Measurements from ENCODE around the gene TMEM233.

The TMEM233 gene

DNA sequence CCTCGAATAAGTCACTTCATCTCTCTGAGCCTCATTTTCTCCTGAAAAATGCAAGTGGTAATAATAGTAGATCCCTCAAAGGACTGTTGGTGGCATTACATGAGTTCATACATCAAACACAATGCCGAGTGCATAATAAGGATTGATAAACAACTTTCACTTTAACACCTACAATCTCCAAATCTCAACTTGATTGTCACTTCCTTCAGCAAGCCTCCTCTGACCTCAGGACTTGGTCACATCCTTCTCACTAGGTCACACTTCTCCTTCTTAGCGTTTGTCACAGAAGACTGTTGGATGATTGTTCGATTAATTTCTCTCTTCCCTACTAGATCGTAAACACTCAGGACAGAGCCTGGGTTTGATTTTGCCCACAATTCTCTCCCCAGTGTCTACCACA lies 66.5 kb downstream of the TMEM233 start:
- no peak for DNase-seq

DNA sequence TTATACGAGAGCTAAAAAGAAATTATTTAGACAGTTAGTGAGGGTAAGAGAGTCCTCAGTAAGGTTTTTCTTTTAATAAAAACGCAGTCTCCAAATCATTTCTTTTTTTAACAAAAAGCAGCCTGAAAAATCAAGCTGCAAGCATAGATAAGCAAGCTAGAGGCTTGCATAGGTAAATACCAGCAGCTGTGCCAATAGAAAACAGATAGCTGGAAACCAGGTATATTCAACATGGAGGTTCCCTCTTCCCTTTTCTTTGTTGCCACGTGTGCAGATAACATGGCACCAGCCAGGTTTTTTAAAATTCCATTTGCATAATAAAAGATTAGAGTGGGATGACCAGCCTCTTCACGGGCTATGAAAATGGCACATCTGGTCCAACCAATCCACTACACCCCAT lies 68.3 kb downstream of the TMEM233 start:
- no peak for DNase-seq

DNA sequence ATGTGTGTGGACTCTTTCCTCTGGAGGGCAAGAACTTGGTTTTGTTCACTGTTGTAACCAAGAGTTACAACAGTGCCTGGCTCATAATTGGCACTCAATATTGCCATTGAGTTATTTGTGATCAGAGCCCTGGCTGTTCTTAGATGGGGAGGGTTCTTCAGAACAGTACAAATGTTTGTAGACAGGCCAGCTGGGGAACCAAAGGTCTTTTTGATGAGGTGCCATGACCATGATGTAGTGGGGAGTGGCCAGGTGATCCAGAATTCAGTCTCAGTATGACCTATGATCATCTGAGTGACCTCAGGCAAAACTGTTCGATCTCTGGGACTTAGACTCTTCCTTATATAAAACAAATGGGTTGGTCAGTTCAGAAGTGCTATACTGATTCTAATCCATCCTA lies 71.1 kb downstream of the TMEM233 start:
- DNase-seq: no peak

DNA sequence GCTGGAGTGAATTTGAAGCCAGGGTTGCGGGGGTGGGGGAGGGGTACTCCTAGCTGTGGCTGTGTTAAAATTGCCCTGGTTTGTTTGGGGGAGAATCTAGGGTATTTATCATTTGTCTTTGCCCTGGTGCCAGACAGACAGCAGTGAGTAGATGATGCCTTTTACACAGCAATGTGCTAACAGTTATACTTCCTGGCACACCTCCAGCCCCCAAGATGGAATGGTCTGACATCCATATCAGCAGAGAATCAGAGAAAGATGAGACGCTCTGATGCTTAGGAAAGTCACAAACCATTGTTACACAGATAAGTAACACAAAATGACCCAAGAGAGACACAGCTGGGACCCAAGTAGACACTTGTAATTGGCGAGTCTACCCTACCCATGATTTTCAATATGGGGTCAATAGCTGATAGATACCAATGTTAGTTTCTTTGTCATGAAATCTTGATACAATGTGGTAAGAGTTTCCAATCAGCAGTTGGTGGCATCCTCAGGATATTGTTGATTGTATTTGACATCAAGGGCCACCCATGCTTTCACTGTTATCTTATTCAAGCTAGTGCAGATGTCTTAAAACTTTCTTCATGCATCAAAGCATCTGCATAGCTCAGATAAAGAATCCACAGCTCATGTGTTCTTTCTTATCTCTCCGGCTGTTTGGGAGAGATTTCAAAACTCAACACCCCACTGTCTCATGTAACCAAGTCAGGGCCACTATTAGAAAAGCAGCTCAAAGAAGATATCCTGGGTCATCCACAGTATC lies 71.8 kb downstream of the TMEM233 start:
- DNase-seq: no peak

DNA sequence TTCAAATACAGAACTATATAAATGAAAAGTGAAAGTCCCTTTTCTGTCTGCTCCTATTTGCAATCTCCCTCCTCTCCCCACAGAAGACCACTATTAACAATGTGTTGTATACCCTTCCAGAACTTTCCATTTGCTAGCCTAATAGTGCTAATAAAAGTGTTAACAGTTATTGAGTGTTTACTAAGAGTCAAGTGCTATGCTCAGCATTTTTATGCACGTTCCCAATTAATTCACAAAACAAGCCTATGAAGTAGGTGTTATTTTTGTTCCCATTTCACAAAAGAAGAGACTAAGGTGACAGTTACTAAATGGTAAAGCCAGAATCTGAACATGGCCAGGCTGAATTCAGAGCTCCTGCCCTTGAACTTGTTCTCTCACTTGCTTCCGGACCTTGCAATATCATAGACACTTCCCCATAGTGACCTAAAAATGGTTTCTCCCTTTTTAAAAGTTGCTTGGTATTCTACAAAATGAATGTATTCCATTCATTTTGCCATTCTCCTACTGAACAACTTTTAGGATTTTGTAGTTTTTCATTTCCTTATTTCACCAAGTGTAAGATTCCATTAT lies 72.7 kb downstream of the TMEM233 start:
- DNase-seq: no peak

DNA sequence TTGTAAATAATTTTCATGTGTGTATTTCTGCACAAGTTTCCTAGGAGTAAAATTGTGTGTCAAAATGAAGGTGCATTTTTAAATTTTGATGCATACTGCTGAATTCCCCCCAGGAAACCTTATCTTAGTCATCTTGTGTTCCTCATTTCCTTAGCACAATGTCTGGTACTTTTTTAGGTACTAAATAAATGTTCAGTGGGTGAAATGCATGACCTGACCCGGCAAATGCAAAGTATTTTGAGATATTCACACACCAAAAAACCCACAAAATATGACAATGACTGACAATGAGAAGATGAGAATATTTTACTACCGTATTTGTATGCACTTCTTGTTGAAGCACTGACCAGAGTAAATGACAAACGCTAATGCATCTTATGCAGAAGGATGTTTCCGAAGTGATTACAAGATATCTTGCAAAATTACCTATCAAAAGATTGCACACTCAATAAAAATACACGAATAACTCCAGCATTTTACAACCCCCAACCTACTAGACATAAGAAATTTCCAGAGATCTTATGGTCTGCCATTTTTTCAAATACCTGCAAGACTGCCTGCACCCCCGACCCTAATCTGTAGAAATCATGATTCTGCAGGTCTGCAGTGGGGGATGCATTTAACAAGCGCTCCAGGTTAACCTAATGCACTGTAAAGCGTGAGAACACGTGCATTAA lies 73.5 kb downstream of the TMEM233 start:
- no peak for DNase-seq

DNA sequence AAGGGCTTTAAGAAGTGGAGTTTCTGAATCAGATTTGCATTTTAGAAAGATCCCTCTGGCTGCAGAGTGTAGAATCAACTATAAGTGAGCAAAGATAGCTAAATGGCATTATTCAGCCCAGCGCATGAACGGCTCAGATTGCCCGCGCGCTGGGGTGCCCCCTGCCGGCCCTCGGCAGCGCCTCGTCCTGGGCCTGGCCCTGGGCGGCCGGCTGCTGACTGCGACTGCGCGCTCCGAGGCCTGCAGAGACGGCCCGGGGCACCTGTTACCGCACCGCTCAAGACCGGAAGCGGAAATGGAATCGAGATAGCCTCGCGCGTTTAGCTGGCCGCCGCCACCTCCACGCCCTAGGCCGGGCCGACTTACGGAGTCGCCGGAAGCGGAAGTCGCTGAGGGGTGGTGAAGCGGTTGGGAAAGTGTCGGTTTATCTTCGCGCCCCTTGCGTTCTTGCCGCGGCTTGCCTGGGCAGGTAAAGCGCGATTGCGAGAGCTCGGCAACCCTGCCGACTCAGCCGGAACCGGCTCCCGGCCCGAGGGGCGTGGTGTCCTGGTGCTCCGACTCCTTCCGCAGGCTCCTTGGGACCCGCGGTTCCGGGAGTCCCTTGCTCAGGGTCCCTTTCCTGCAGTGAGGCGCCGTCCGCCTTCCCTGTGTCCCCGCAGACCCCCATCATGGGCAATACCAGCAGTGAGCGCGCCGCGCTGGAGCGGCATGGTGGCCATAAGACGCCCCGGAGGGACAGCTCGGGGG lies 74.2 kb downstream of the TMEM233 start, which contains the start of gene PRKAB1:
PRKAB1 (plus strand) TSS at position 557 of the 747 bp plus-strand sequence; CDS start at position 669, 112 bp downstream.
- peak; percentile 98 for DNase-seq

DNA sequence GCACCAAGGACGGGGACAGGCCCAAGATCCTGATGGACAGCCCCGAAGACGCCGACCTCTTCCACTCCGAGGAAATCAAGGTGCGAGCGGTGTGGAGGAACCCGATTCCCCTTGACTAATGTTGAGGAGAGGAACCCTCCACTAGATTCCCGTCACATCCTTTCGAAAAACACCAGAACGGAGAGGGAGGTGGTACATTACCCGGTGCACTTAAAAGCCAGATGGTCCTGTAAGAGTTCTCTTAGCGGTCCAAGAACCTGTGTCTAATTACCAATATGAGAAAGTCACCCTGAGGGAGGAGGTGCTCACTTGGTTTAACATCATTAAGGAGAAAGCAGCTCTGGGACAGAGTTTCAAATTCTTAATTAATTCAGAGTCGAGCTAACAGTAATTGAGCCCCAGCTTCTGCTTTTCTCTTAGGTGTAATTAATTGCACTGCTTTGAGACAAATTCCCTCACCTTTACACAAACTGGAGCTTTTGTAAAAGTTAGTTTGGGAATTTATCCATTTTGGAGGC lies 74.8 kb downstream of the TMEM233 start:
- peak; percentile 44 for DNase-seq

DNA sequence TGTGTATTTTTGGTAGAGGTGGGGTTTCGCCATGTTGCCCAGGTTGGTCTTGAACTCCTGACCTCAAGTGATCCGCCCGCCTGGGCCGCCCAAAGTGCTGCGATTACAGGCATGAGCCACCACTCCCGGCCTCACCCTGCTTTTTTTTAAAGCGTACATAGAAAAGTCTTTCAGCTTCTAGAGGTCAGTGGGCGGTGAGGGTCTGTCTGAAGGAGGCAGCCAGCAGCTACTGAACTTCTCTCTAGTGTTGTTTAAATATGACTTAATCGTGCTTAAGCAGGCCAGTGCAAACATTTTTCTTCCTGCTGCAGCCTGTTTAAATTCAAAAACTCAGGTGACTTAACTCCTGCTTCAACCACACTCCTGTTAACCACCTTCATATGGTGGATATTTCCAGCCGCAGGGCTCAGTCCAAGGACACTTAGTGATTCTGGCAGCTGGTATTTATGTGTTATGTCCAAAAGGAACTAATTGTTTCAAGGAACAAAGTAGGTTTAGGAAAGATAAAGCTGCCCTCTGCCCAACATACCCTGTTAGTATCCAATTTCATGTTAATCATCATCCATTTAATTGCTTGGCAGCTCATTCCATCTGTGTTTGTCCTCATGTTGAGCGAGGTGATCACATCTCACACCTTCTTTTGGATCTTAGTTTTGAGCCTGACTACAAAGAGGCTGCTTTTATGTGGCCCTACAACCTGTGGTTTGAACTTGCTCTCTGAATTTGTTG lies 76.3 kb downstream of the TMEM233 start:
- DNase-seq: peak; percentile 91

DNA sequence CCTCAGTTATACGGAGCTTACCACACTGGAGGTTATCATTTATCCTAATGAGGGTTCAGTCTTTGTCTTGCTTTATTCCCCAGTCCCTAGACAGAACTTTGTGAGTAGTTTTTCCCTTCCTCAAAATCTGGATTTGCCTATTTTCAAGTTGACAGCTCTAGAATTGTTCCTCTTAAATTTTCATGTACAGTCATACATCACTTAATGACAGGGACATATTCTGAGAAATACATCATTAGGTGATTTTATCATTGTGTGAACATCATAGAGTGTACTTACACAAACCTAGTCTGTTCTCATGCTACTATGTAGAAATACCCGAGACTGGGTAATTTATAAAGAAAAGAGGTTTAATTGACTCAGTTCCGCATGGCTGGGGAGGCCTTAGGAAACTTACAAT lies 77.5 kb downstream of the TMEM233 start:
- no peak for DNase-seq

DNA sequence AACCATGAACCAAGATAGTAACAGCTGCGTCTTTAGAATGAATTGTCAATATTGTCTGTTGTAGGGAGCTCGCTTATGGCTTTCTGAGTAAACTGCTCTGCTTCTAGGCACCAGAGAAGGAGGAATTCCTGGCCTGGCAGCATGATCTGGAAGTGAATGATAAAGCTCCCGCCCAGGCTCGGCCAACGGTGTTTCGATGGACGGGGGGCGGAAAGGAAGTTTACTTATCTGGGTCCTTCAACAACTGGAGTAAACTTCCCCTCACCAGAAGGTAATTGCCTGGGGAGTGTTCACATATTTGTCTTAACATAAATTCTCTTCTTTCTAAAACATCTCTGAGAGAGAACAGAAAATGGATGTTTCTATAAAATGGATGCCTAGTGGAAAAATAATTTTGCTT lies 78.6 kb downstream of the TMEM233 start:
- no peak for DNase-seq

DNA sequence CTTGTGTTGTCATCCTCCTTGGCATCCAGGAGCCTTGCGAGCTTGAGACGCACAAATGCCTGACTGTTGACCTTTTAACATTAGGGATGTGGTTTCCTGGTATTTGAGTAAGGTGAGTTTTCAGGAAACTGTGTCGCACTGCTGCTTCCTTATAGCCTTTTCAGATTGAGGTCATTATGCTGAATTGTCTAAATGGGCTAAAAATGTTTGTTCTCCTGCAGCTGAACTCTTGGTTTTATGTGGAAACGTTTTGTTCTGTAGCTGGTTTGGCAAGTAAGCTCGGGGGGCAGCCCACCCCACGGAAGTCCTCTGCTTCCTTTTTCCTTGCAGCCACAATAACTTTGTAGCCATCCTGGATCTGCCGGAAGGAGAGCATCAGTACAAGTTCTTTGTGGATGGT lies 80.1 kb downstream of the TMEM233 start:
- peak; percentile 69 for DNase-seq

DNA sequence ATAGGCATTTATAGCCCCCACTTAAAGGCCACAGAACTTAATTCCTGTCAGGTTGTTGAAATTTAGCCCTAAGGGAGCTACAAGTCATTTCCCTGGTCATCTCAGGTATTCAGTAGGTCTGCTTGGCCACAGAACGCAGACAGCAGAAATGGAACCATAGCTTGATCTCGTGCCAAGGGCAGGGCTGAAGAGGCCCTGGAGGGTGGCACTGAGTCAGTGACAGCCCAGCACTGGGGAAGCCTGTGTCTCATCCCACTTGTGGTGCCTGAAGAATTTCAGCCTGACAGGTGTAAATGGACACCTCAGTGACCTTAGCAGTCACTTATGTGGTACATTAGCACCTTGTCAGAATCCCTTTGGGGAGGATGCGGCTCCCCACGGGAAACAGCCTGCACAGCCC lies 81.0 kb downstream of the TMEM233 start:
- peak; percentile 36 for DNase-seq

DNA sequence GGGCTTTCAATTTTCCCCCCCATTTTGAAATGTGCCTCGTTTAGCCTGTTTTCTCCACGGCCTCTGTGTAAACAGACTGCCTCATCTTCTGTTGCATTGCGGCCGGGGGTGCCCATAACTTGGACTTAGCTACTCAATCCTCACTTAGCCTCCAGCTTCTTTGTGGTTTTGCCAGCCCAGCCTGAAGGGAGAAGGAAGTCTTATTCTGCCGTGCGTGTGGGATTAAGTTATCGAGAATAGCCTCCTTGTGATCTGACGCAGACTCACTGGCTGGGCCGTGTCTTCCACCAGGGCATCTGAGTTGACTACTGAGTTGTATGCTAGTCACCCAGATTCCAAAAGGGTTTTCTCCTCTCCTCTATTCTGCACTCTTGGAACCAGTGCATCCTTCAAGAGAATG lies 82.4 kb downstream of the TMEM233 start:
- no peak for DNase-seq

DNA sequence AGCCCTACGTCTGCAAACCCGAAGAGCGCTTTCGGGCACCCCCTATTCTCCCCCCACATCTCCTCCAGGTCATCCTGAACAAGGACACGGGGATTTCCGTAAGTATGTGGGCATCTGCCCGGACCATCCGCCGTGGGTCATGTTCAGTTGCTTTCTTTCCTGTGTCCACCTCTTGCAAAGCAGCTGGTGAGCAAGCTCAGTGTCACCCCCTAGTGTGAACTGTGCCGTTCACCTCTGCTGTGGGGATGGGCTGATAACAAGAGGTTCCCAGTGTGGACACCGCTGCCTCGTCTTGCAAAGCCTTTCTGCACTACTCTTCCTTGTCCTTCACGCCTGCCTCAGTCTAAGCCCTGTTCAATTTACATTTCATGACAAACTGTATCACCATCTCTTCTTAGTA lies 83.0 kb downstream of the TMEM233 start:
- DNase-seq: no peak

DNA sequence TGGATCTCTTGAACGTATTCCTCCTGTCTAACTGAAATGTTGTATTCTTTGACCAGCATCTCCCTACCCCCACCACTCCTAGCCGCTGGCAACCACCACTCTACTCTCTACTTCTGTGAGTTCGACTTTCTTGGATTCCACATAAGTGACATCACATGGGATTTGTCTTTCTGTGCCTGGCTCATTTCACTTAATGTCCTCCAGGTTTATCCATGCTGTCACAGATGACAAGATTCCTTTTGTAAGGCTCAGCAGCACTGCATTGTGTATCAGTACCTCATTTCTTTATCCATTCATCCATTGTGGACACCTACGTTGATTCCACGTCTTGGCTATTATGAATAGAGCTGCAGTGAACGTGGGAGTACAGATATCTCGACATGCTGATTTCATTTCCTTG lies 84.9 kb downstream of the TMEM233 start:
- DNase-seq: no peak

DNA sequence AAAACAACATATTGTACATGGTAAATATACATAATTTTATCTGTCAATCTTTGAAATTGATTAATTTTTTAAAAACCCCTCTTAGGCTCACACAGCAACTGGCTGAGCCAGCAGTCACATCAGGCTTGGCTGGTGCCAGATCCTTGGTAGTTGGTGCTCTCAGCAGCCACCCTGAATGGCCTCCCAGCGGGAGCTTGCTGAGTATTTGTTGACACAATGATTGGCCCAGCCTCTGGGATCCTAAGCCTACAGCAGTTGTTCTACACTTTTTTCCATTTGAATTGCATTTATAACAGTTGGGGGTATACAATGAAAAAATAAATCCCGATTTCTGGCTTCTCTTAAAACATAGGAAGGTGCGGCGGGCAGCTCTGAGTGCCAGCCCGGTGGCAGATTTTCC lies 85.5 kb downstream of the TMEM233 start:
- peak; percentile 62 for DNase-seq

DNA sequence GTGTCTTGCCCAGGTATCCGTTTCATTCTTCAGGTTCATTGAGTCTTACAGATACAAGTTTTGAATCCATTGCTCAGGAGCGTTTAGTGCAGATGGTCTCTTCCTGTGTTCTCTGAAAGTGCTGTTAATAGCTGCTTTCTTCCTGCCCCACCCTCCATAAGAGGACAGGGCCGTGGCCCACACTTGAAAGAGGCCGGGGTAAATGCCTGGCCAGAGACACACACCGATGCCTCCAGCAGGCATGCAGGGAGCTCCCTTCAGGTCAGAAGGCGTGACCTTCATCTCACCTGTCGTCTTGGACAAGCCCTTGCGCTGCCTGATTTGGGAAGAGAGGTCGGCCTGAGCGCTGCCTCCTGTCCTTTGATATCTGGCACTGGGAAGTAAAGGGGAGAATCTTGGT lies 85.9 kb downstream of the TMEM233 start:
- no peak for DNase-seq

DNA sequence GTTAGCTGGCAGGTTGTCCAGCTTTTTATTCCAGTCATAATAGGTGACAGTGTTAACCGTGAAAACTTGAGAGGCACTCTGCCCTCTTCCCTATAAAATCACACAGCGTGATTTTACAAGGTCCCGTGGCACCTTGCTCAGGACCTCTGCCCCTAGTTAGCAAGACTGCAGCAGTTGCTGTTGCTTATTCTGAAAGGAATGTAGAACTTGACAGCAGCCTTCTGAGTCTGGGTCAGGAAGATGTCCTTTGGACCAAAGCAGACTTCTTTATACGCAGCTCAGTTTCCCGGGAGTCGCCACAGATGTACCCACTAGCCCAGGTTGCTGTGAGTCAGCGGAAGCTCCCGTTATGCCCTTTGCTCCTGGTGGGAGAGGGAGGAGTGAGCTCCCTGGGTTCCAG lies 87.5 kb downstream of the TMEM233 start:
- DNase-seq: no peak

DNA sequence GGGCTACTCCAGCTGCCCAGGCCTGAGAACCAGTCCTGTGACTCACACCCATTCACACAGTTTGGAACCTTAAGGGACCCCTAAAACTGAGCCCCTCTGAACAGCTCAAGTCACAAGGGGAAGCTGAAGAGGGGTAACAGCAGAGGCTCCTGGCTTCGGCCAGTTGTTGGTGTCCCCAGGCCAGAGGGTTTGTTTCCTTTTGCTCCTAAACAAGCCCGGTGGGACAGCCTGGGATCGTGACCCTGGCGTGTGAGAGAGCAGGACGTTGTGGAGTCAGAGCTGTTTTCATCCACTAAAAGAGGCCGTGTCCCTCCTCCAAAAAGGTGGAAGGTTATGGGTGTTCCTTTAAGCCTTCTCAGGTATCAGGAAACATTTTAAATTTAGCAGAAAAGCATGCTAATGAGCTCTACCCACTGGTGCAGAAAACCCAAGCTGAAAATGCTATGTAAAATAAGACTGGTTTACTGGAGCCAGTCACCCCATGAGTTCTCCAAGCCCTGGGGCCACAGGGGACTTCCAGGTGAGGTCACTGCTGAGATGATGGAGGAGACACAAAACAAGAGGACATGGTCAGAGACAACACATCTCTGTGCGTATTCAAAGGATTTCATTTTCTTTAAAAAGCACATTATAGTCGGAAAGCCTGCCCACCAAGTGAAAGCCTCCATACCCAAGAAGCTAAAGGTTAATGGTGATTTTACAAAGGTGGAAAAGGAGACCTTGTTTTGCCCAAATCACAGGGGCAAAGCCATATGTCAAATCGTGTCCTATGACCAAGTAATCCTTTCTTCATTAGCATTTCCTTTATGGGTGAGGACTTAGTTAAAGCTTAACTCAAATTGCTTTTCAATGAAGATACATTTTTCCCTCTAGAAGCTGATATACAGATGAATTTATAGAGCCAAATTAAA lies 88.4 kb downstream of the TMEM233 start:
- no peak for DNase-seq

DNA sequence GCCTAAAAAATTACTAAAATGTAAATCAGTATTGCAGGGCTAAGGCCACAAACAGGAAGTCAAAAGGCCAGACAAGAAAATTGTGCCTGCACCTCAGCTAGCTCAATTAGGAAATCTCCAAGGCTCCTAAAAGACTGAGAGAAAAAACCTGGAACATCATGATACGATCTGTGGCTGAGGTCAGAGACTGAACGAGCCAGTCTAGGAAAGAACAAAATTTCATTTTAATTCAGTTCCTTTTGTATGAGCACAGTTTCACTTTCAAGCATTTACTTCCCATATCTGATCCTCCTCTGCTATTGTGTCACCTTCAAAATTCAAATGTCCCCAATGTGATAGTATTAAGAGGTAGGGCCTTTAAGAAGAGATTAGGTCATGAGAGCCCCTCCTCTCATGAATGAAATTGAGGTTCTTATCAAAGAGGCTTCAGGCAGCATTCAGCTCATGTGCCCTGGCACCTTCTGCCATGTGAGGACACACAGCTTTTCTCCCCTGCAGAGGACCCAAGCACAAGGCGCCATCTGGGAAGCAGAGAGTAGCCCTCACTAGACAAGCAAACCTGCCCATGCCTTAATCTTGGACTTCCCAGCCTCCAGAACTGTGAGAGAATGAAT lies 89.2 kb downstream of the TMEM233 start:
- no peak for DNase-seq
